Astrocyte of the hippocampus (primary cell): Measurements from ENCODE around the gene GAK.

Source experiments
- DNase-seq: peaks from one replicate; pipeline ENCODE4 v3.0.0; 2011; ENCODE audit warnings: low read depth, low spot score

Gene GAK

GRCh38 chr4:964346-965025 lies 32.4 kb upstream of the GAK start:
- no peak for DNase-seq

- no peak for DNase-seq
Measured at GRCh38 chr4:963276-964225, 31.4 kb upstream of the GAK start.

GRCh38 chr4:962231-963208 lies 30.4 kb upstream of the GAK start:
- no peak for DNase-seq

- no peak for DNase-seq
Measured at GRCh38 chr4:961351-962230, 29.5 kb upstream of the GAK start.

- DNase-seq = no peak
Measured at GRCh38 chr4:960636-961350, 28.7 kb upstream of the GAK start.

- no peak for DNase-seq
Measured at GRCh38 chr4:960140-960635, 28.1 kb upstream of the GAK start.

- DNase-seq = no peak
Measured at GRCh38 chr4:959338-960139, 27.4 kb upstream of the GAK start.

- DNase-seq = no peak
Measured at GRCh38 chr4:958696-959337, 26.7 kb upstream of the GAK start.

- no peak for DNase-seq
Measured at GRCh38 chr4:958314-958665, 26.2 kb upstream of the GAK start.

- no peak for DNase-seq
Measured at GRCh38 chr4:957581-958313, 25.6 kb upstream of the GAK start.

GRCh38 chr4:957231-957580 lies 25.1 kb upstream of the GAK start:
- no peak for DNase-seq

GRCh38 chr4:956531-957230 lies 24.6 kb upstream of the GAK start:
- DNase-seq = no peak

- DNase-seq = no peak
Measured at GRCh38 chr4:955931-956381, 23.8 kb upstream of the GAK start.

- no peak for DNase-seq
Measured at GRCh38 chr4:955161-955921, 23.2 kb upstream of the GAK start.

- DNase-seq = no peak
Measured at GRCh38 chr4:954211-955020, 22.3 kb upstream of the GAK start.

- no peak for DNase-seq
Measured at GRCh38 chr4:953574-953915, 21.4 kb upstream of the GAK start.
